Thyroid gland (tissue), 4 donors: Measurements from ENCODE around the gene GGT6. TPM values are rescaled to one million over a fixed set of nuclear protein-coding genes. Genes with fewer than 3 reads are reported as not detected.

Source experiments
- DNase-seq, 2 donors: peaks; one replicate each; pipeline ENCODE4 v3.0.0-alpha.2; 2019
- H3K27ac ChIP-seq, 3 donors: fragments of 200-600 bp; sonication (generic); 1 replicate in 2 of 3; 2 replicates in 1 of 3; pipeline ENCODE4 v1.5.1; 2016 to 2019; ENCODE audit warnings: mild to moderate bottlenecking in 1 of 3, moderate library complexity in 1 of 3
- H3K27me3 ChIP-seq: fragments of 200-600 bp; sonication (generic); one replicate; pipeline ENCODE4 v1.5.1; 2019
- H3K36me3 ChIP-seq, 2 donors: fragments of 200-600 bp; sonication (generic); one replicate each; pipeline ENCODE4 v1.5.1; 2016 to 2019
- H3K4me1 ChIP-seq, 2 donors: fragments of 200-600 bp; sonication (generic); one replicate each; pipeline ENCODE4 v1.5.1; 2017 to 2019
- H3K4me3 ChIP-seq, 3 donors: fragments of 200-600 bp; sonication (generic); replicated peaks in 1 of 3; 1 replicate in 2 of 3; 2 replicates in 1 of 3; pipeline ENCODE4 v1.5.1; 2016; ENCODE audit warnings: mild to moderate bottlenecking in 1 of 3
- H3K9me3 ChIP-seq: fragments of 200-600 bp; sonication (generic); one replicate; pipeline ENCODE4 v1.5.1; 2017
- CTCF ChIP-seq, 6 experiments: fragments of 200-600 bp in 3 of 6; fragments of 450-650 bp in 3 of 6; sonication (generic) in 3 of 6; IDR thresholded peaks; one replicate each; pipeline ENCODE4 v1.5.1; 2016 to 2019; ENCODE audit warnings: antibody characterized with exemption in 6 of 6, mild to moderate bottlenecking in 2 of 6, inconsistent platforms in 1 of 6, moderate library complexity in 1 of 6
- POLR2A ChIP-seq, 2 donors: fragments of 450-650 bp; IDR thresholded peaks; one replicate each; pipeline ENCODE4 v1.6.1; 2017; ENCODE audit warnings: antibody characterized with exemption in 2 of 2, mild to moderate bottlenecking in 2 of 2, moderate library complexity in 1 of 2
- WGBS, 2 donors: methylation state at CpG; one replicate each; pipeline ENCODE4 v1.1.5; 2017; 5-methylcytosine and 5-hydroxymethylcytosine counted together
- intact Hi-C: fragments of 100-400 bp; cut with DNase I; formaldehyde crosslinking; loops from one replicate; pipeline ENCODE4 v1.15.1; 2023
- total RNA-seq, 4 donors: library from RNA; depleted of rRNA; stranded (reverse); fragments of >200 nt; gene quantifications; one replicate each; pipeline ENCODE4 v1.2.3, GENCODE V29; 2016

GGT6 gene
- total RNA-seq, 4 donors from 2014 or later = 0.56 to 1.3 TPM; not detected in 2

- DNase-seq = no peak
- 93% methylated on average over 7 of the region's 7 CpGs; no CpG with 5 or more reads in 1 of the 2 donors for whole genome bisulfite sequencing, 2 donors
- H3K27ac ChIP-seq = no peak overlapping the region
- H3K9me3 ChIP-seq = no peaks in the 10 kb centered on the region
- no peak overlapping the region for H3K4me3 ChIP-seq
- peaks cover 7 to 13% of the 10 kb centered on the region in 2 donors for H3K4me1 ChIP-seq
- H3K27me3 ChIP-seq = peaks cover 11% of the 10 kb centered on the region
- intact Hi-C loops = no loop called here
- no peaks in the 10 kb centered on the region for H3K36me3 ChIP-seq
- TF ChIP-seq CTCF (IDR thresholded peaks at IDR 0.05) = no peak
- TF ChIP-seq POLR2A (IDR thresholded peaks at IDR 0.05) = no peak
Observed at GRCh38 chr17:4587195-4587594, 26.8 kb upstream of the GGT6 start.

DNA sequence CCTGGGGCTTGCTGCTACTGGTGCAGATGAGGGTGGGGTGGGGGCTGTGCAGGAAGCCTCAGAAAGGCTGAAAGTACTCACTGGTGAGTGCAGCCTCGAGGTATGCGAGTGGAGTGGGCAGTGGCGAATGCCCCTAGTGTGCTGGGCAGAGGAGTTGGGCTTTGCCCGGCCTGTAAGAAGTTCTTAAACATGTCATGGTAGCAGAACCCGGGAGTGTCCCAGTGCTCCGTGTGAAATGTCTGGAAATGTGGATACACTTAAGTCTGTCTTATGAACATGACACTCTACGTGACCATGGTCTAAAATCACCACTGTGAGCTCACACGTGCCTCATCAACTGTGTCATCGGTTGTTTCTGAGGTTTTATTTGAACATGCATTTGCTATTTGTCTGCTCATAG, 25.7 kb upstream of the GGT6 start:
- H3K36me3 ChIP-seq = no peaks in the 10 kb centered on the region
- peaks cover 7 to 13% of the 10 kb centered on the region in 2 donors for H3K4me1 ChIP-seq
- 84 to 94% methylated on average over 9 of the region's 9 CpGs for WGBS, 2 donors
- no peak overlapping the region for H3K27ac ChIP-seq
- no peaks in the 10 kb centered on the region for H3K9me3 ChIP-seq
- no peak overlapping the region for H3K4me3 ChIP-seq
- H3K27me3 ChIP-seq = peaks cover 11% of the 10 kb centered on the region
- DNase-seq = no peak
- intact Hi-C loops = no loop called here
- no peak for TF ChIP-seq POLR2A (IDR thresholded peaks at IDR 0.05)
- TF ChIP-seq CTCF (IDR thresholded peaks at IDR 0.05) = no peak

DNA sequence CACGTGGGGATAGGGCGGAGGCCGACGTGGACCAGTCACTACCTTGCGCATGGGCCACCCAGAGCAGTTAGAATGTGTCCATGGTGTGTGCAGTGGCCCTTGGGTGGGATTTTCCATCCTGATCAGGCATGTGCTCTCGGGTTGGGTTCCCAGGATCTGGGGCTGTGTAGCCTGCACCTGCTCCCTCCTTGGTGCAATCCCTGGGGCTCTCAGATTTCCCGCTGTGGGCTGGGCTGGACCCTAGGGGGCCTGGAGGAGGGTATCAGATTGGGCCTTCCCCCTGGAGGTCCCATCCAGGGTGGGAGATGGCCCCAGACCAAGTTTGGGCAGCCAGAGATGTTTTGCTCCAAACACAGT, 25.2 kb upstream of the GGT6 start:
- WGBS, 2 donors = 67 to 76% methylated on average over 3 to 4 of the region's 7 CpGs
- Histone ChIP-seq H3K4me1 (peaks cover 7 to 13% of the 10 kb centered on the region in 2 donors), H3K4me3 (no peak overlapping the region), H3K27me3 (peaks cover 11% of the 10 kb centered on the region), H3K27ac (no peak overlapping the region), H3K9me3 (no peaks in the 10 kb centered on the region), H3K36me3 (no peaks in the 10 kb centered on the region)
- intact Hi-C loops = no loop called here
- no peak for DNase-seq
- no peak for TF ChIP-seq POLR2A (IDR thresholded peaks at IDR 0.05)
- no peak for TF ChIP-seq CTCF (IDR thresholded peaks at IDR 0.05)

DNA sequence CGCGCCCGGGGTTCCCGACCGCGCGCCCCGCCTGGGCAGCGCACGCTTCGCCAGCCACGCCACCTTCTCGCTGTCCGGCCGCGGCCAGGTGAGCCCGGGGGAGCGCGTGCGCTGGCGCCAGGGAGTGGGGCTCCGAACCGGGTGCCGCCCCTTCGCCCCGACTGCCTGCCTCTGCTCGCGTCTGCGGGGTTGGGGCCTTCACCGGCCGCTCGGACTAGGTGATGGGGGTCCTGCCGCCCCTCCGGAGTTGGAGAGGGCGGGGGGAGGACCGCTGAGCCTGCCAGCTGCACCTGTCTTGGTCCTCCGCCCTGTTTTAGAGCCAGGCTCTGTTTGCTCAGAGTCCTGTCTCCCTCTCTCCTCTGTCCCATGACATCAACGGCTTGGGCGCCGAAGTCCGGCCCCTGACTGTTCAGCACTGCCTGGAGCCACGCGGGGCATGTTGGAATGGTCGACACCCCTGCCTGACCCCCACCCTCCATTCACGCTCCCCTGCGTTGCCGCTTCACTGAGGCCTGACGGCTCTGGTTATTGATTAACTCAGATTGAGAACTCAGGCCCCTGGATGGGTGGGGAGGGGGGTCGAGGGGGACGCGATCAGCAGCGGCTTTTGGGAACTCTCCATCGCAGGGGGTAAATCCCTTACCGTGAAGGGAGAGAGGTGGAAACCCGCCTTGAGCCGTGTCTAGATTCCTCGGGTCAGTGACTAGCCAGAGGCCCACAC, 24.7 kb upstream of the GGT6 start:
- TF ChIP-seq CTCF (IDR thresholded peaks at IDR 0.05) (no peak), POLR2A (IDR thresholded peaks at IDR 0.05) (no peak)
- no peak for DNase-seq
- H3K4me1 ChIP-seq = peaks cover 7 to 13% of the 10 kb centered on the region in 2 donors
- WGBS, 2 donors = 45 to 49% methylated on average over 20 of the region's 57 CpGs
- peaks cover 11% of the 10 kb centered on the region for H3K27me3 ChIP-seq
- H3K36me3 ChIP-seq = no peaks in the 10 kb centered on the region
- intact Hi-C loops = no loop called here
- H3K4me3 ChIP-seq = no peak overlapping the region
- no peak overlapping the region for H3K27ac ChIP-seq
- H3K9me3 ChIP-seq = no peaks in the 10 kb centered on the region

DNA sequence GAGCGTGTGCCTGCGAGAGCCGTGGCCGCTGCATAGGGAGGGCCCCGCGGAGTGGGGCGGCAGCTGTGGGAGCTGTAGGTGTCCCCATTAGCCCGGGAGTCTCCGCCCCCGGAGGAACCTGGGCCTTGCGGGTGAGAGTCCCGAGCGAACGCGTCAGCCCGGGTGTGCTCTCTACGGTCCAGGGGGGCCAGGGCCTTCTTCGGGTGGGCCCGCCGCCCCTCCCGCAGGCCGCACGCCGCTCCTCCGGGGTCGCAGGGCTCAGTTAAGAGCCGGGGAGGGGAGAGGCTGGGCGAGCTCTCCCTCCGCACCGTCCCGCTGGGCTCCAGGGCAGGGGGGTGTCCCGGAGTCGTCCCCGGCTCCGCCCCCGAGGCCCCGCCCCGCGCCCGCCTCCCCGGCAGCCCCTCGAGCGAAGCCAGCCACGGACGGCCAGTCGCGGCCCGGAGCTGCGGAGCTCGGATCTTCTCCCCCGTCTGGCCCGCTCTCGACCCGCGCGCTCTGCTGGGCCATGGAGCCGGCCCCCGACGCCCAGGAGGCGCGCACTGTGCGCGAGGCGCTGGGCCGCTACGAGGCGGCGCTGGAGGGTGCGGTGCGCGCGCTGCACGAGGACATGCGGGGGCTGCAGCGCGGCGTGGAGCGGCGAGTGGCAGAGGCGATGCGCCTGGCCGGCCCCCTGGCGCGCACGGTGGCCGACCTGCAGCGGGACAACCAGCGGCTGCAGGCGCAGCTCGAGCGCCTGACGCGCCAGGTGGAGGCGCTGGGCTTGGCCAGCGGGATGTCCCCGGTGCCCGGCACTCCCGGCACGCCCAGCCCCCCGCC, 23.9 kb upstream of the GGT6 start, which contains the start of gene SMTNL2:
Gene SMTNL2, plus strand, starts transcription at position 429 of the 816 bp plus-strand sequence. Its CDS starts 77 bp downstream, at position 506.
- peaks cover 7 to 13% of the 10 kb centered on the region in 2 donors for H3K4me1 ChIP-seq
- no peak within 1 kb of the TSS for H3K27ac ChIP-seq
- peak within 1 kb of the TSS in 1 of 3 donors; percentile 30 for H3K4me3 ChIP-seq
- intact Hi-C loops = no loop called here
- peak in 1 of 2 donors; percentile 12 for DNase-seq
- no peaks in the 10 kb centered on the region for H3K9me3 ChIP-seq
- WGBS, 2 donors = 0% methylated on average over 7 of the region's 100 CpGs; no CpG with 5 or more reads in 1 of the 2 donors
- H3K36me3 ChIP-seq = no peaks in the 10 kb centered on the region
- TF ChIP-seq CTCF (IDR thresholded peaks at IDR 0.05) (no peak), POLR2A (IDR thresholded peaks at IDR 0.05) (no peak)
- peaks cover 11% of the 10 kb centered on the region for H3K27me3 ChIP-seq
